IgD-negative memory B cell (primary cell): ENCODE measurements around the gene SIL1. TPM values are rescaled to one million over a fixed set of nuclear protein-coding genes. Genes with fewer than 3 reads are reported as not detected.
A peak's percentile ranks its signal among the peaks of the same experiment; 100 is the strongest.
"Not testable (repeated sequence)": the region's sequence is repeated elsewhere in the genome, so short reads cannot be mapped to it uniquely, and the experiment has no call there.

ENCODE experiments used
- H3K27ac Mint-ChIP-seq, 3 donors: one replicate each; pipeline ENCODE4 v1.8.0; 2020 to 2022; ENCODE audit warnings: mild to moderate bottlenecking in 3 of 3, mixed read lengths in 3 of 3, moderate library complexity in 1 of 3
- H3K27me3 Mint-ChIP-seq: one replicate; pipeline ENCODE4 v1.8.0; 2021; ENCODE audit warnings: mixed read lengths
- H3K36me3 Mint-ChIP-seq: one replicate; pipeline ENCODE4 v1.8.0; 2020; ENCODE audit warnings: mild to moderate bottlenecking, mixed read lengths
- H3K4me1 Mint-ChIP-seq, 3 donors: one replicate each; pipeline ENCODE4 v1.8.0; 2020 to 2022; ENCODE audit warnings: mixed read lengths in 3 of 3, mild to moderate bottlenecking in 1 of 3
- H3K4me3 Mint-ChIP-seq, 4 donors: one replicate each; pipeline ENCODE4 v1.8.0; 2020 to 2022; ENCODE audit warnings: mild to moderate bottlenecking in 4 of 4, mixed read lengths in 4 of 4, moderate library complexity in 3 of 4
- H3K9me3 Mint-ChIP-seq, 3 donors: one replicate each; pipeline ENCODE4 v1.8.0; 2020 to 2021; ENCODE audit warnings: mixed read lengths in 3 of 3, mild to moderate bottlenecking in 1 of 3
- polyA plus RNA-seq: library from polyadenylated mRNA; unstranded; fragments of 300-500 nt; fragmentation: Illumina TruSeq; gene quantifications from one replicate; pipeline ENCODE4 v1.2.3, GENCODE V29; 2021

Gene SIL1
- polyA plus RNA-seq, 1 donor from 2014 or later: 17.9 TPM

GRCh38 chr5:139077899-139078298, 120.3 kb downstream of the SIL1 start:
- Mint-ChIP-seq H3K4me1 (peaks cover 1 to 7% (median 2%) of the 10 kb centered on the region in 3 donors), H3K4me3 (no peak overlapping the region), H3K27ac (no peak overlapping the region), H3K27me3 (no peaks in the 10 kb centered on the region), H3K36me3 (peaks cover 3% of the 10 kb centered on the region), H3K9me3 (no peaks in the 10 kb centered on the region)

GRCh38 chr5:139076111-139076510, 122.1 kb downstream of the SIL1 start:
- H3K27ac Mint-ChIP-seq: no peak overlapping the region
- no peak overlapping the region for H3K4me3 Mint-ChIP-seq
- peaks cover 2% of the 10 kb centered on the region for H3K36me3 Mint-ChIP-seq
- H3K4me1 Mint-ChIP-seq: peaks cover 0 to 2% (median 1%) of the 10 kb centered on the region in 3 donors
- no peaks in the 10 kb centered on the region for H3K27me3 Mint-ChIP-seq
- H3K9me3 Mint-ChIP-seq: no peaks in the 10 kb centered on the region

- peaks cover 2% of the 10 kb centered on the region for H3K36me3 Mint-ChIP-seq
- H3K27ac Mint-ChIP-seq: no peak overlapping the region
- H3K4me1 Mint-ChIP-seq: peaks cover 0 to 2% (median 1%) of the 10 kb centered on the region in 3 donors
- H3K4me3 Mint-ChIP-seq: no peak overlapping the region
- H3K9me3 Mint-ChIP-seq: no peaks in the 10 kb centered on the region
- no peaks in the 10 kb centered on the region for H3K27me3 Mint-ChIP-seq
Measured at GRCh38 chr5:139075066-139076050, 122.8 kb downstream of the SIL1 start.

- H3K4me1 Mint-ChIP-seq, H3K9me3 Mint-ChIP-seq, H3K36me3 Mint-ChIP-seq, H3K27ac Mint-ChIP-seq, H3K27me3 Mint-ChIP-seq, H3K4me3 Mint-ChIP-seq: not testable (repeated sequence)
Measured at GRCh38 chr5:139073956-139074355, 124.2 kb downstream of the SIL1 start.

GRCh38 chr5:139068494-139069151, 129.5 kb downstream of the SIL1 start:
- no peaks in the 10 kb centered on the region for H3K27me3 Mint-ChIP-seq
- no peak overlapping the region for H3K4me3 Mint-ChIP-seq
- no peaks in the 10 kb centered on the region for H3K9me3 Mint-ChIP-seq
- H3K36me3 Mint-ChIP-seq: peaks cover 4% of the 10 kb centered on the region
- peaks cover 5 to 7% (median 6%) of the 10 kb centered on the region in 3 donors for H3K4me1 Mint-ChIP-seq
- peak overlapping the region in 1 of 3 donors; percentile 40 for H3K27ac Mint-ChIP-seq

GRCh38 chr5:139068060-139068459, 130.1 kb downstream of the SIL1 start:
- Mint-ChIP-seq H3K4me3 (no peak overlapping the region), H3K27ac (peak overlapping the region in 1 of 3 donors; percentile 40)

GRCh38 chr5:139065306-139065705, 132.9 kb downstream of the SIL1 start:
- no peaks in the 10 kb centered on the region for H3K27me3 Mint-ChIP-seq
- H3K9me3 Mint-ChIP-seq: no peaks in the 10 kb centered on the region
- peaks cover 4% of the 10 kb centered on the region for H3K36me3 Mint-ChIP-seq
- H3K4me1 Mint-ChIP-seq: peaks cover 5 to 7% (median 6%) of the 10 kb centered on the region in 3 donors
- no peak overlapping the region for H3K27ac Mint-ChIP-seq
- no peak overlapping the region for H3K4me3 Mint-ChIP-seq

More at GRCh38 chr5:139068060-139068459, 130.1 kb downstream of the SIL1 start:
- H3K27me3 Mint-ChIP-seq: no peaks in the 10 kb centered on the region
- peaks cover 2% of the 10 kb centered on the region for H3K36me3 Mint-ChIP-seq
- no peaks in the 10 kb centered on the region for H3K9me3 Mint-ChIP-seq
- H3K4me1 Mint-ChIP-seq: peaks cover 5 to 7% (median 6%) of the 10 kb centered on the region in 3 donors

GRCh38 chr5:139064613-139065012, 133.6 kb downstream of the SIL1 start:
- Mint-ChIP-seq H3K4me1 (peaks cover under 1 to 7% (median 5%) of the 10 kb centered on the region in 3 donors), H3K27me3 (no peaks in the 10 kb centered on the region), H3K36me3 (peaks cover 3% of the 10 kb centered on the region), H3K4me3 (no peak overlapping the region), H3K9me3 (no peaks in the 10 kb centered on the region), H3K27ac (no peak overlapping the region)

GRCh38 chr5:139063664-139064054, 134.5 kb downstream of the SIL1 start:
- H3K9me3 Mint-ChIP-seq: no peaks in the 10 kb centered on the region
- H3K4me3 Mint-ChIP-seq: no peak overlapping the region
- H3K36me3 Mint-ChIP-seq: peaks cover 4% of the 10 kb centered on the region
- peak overlapping the region in 1 of 3 donors; percentile 1 for H3K27ac Mint-ChIP-seq
- peaks cover 0 to 5% (median 3%) of the 10 kb centered on the region in 3 donors for H3K4me1 Mint-ChIP-seq
- H3K27me3 Mint-ChIP-seq: no peaks in the 10 kb centered on the region

- Mint-ChIP-seq H3K4me3 (no peak overlapping the region), H3K27ac (no peak overlapping the region), H3K9me3 (no peaks in the 10 kb centered on the region)
Measured at GRCh38 chr5:139062910-139063663, 135.1 kb downstream of the SIL1 start.

GRCh38 chr5:139061856-139062255, 136.3 kb downstream of the SIL1 start:
- H3K4me1 Mint-ChIP-seq: no peaks in the 10 kb centered on the region
- H3K27me3 Mint-ChIP-seq: no peaks in the 10 kb centered on the region
- H3K27ac Mint-ChIP-seq: no peak overlapping the region

More at GRCh38 chr5:139062910-139063663, 135.1 kb downstream of the SIL1 start:
- Mint-ChIP-seq H3K4me1 (peaks cover 0 to 2% (median 0%) of the 10 kb centered on the region in 3 donors), H3K36me3 (peaks cover 6% of the 10 kb centered on the region), H3K27me3 (no peaks in the 10 kb centered on the region)

GRCh38 chr5:139061274-139061673, 136.9 kb downstream of the SIL1 start:
- no peaks in the 10 kb centered on the region for H3K27me3 Mint-ChIP-seq
- H3K27ac Mint-ChIP-seq: no peak overlapping the region
- H3K9me3 Mint-ChIP-seq: no peaks in the 10 kb centered on the region
- H3K36me3 Mint-ChIP-seq: peaks cover 6% of the 10 kb centered on the region
- H3K4me3 Mint-ChIP-seq: no peak overlapping the region
- no peaks in the 10 kb centered on the region for H3K4me1 Mint-ChIP-seq

More at GRCh38 chr5:139061856-139062255, 136.3 kb downstream of the SIL1 start:
- H3K4me3 Mint-ChIP-seq: peak overlapping the region in 1 of 4 donors; percentile 54
- no peaks in the 10 kb centered on the region for H3K9me3 Mint-ChIP-seq
- peaks cover 6% of the 10 kb centered on the region for H3K36me3 Mint-ChIP-seq

GRCh38 chr5:139058121-139058520, 140.0 kb downstream of the SIL1 start:
- H3K27me3 Mint-ChIP-seq: no peaks in the 10 kb centered on the region
- no peak overlapping the region for H3K27ac Mint-ChIP-seq
- H3K9me3 Mint-ChIP-seq: no peaks in the 10 kb centered on the region
- no peaks in the 10 kb centered on the region for H3K4me1 Mint-ChIP-seq
- H3K4me3 Mint-ChIP-seq: no peak overlapping the region
- H3K36me3 Mint-ChIP-seq: peaks cover 6% of the 10 kb centered on the region

- not testable (repeated sequence) for H3K36me3 Mint-ChIP-seq, H3K27me3 Mint-ChIP-seq, H3K27ac Mint-ChIP-seq, H3K4me1 Mint-ChIP-seq, H3K9me3 Mint-ChIP-seq, H3K4me3 Mint-ChIP-seq
Measured at GRCh38 chr5:139057045-139057939, 140.9 kb downstream of the SIL1 start.
